Ecto neural progenitor cell (in vitro differentiated cells): ENCODE data around the gene SBF2.
"Not testable (repeated sequence)": the region's sequence is repeated elsewhere in the genome, so short reads cannot be mapped to it uniquely, and the experiment has no call there.

Experiments
- DNase-seq: peaks from one replicate; pipeline ENCODE4 v3.0.0-alpha.2; 2018; ENCODE audit warnings: low spot score

SBF2 gene

DNA sequence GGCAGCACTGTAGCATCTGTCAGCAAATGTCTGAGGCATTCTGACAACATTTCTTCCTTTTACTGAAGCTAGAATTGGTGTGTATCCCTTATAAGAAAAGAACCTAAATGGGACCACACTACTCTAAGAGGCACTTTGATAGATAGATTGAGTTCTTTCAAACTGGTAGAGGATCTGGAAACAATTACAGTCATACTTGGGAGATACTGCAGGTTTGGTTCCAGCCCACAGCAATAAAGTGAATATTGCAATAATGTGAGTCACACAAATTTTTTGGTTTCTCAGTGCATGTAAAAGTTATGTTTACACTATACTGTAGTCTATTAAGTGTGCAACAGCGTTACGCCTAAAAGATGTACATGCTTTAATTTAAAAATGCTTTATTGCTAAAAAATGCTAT is 96.9 kb downstream of the SBF2 start:
- DNase-seq = no peak

DNA sequence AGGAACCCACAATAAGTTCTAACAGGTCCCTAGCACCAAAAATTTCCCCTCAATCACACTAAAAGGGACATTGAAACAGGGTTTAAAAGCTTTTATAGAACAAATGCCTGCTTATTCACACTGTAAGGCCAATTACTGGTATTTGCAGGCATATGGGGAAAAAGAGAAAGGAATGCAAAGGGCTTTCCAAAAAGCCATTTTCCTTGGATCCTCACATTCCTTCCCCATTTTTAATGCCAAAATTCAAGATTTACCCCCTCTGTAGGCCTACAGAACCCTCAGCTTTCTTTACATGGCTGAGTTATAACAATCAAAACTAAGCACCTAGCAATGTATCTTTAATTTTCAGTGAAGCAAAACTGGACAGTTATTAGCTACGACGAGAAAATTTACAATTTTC is 102.0 kb downstream of the SBF2 start:
- DNase-seq = no peak

DNA sequence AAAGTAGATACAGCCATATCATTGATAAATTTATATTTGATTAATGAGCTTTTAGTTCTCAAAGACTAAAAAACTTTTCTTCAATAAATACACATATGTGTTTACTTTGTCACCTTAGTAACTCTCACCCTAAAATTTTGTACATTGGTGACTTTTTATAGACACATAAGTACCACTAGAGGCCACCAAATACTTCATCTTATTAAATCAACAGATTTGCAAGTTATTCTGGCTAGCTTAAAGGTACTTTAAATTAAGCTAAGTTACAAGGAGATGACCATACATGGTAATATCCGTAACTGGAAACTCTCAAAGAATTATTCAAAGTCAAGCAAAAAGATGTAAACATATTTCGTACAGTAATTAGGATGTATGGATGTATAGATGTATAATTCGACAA is 112.2 kb downstream of the SBF2 start:
- no peak for DNase-seq

DNA sequence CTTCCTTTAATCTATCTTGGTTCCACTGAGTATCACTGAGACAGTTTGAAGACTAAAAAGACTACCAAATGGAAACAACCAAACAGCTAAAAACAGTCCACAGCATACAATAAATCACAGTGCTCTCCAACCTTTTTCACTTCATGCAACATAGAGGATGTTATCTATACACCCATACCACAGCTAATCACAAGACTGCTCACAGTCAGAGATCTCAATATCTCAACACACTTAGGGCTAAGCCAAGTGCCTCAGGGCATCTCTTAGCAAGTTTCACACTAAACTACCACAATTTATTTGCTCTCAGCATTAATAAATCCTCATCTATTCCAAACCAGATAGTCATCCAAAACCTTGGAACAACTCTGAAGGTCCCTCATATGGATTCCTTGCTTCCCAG is 129.4 kb downstream of the SBF2 start:
- no peak for DNase-seq

DNA sequence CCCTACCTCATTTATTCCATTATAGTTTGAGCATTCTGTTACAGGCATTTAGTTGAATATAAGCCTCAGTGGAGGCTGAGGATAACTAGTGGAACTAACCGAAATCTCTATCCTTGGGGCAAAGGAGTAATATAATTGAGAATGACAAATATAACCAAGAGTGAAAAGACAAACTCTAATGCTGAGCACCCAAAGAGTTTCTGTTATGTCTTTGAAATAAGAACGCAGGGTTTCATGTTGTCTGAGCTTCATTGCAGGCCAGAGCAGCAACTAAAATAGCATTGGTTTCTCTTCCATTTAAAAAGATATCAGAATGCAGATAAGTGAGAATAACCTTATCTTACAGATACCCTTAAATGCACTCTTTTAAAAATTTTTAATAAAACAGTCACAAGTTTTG is 131.8 kb downstream of the SBF2 start:
- no peak for DNase-seq

DNA sequence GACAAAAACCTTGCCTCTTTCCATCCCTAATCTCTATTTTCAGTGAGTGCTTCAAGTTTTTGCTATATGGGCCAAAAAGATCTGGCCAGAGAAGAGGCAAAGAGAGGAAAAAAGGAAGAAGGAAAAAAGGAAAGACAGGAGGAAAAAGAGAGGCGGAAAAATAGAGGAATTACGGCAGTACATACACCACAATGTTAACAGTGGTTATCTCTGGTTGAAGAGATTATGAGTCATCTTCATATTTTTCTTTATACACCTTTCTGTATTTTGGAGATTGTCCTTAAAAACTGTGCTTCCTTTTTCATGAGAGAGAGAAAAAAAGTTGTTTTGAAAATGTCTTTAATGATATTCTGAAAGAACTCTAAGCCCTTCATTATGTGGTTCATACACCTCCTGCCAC is 133.7 kb downstream of the SBF2 start:
- no peak for DNase-seq

DNA sequence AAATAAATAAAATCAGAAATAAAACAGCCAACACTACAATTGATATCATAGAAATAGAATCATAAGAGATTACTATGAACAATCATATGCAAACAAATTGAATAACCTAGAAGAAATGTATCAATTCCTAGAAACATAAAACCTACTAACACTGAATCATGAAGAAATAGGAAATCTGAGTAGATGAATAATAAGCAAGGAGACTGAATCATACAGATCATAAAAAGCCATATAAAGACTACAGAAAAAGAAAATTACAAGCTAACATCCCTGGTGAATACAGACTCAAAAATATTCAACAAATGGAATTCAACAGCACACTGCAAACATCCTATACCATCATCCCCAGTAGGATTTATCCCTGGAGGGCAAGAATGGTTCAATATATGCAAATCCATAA is 135.6 kb downstream of the SBF2 start:
- no peak for DNase-seq

DNA sequence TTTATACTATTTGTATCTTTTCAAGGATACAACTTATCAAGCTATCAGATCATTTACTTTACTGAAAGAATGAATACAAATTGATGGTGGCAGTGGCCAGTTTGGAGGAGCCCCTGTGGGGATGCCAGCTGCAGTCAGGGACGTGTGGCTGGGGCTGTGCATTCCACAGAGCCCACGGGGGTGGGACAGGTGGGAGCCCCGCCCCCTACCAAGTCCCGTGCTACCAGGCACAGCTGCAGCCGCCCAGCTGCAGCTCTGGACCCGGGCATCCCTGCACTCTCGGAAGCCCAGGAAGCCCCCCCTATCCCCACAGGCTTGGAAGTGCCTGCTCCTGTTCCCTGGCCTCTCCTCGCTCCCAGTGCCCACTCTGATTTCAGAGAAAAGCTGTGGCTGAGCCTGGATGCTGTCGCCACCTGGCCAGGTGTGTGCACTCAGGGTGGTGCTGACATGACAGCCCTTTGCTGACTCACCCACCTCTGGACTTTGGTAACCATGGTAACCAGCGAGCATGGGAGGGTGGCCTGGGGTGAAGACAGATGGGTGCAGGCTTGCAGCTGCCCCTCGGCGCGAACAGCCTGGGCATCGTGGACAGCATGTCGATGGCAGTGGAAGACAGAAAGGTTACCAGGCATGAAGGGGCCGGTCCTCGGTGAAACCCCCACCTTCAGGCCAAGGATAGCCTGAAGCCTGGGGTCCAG is 138.1 kb downstream of the SBF2 start:
- DNase-seq = no peak

DNA sequence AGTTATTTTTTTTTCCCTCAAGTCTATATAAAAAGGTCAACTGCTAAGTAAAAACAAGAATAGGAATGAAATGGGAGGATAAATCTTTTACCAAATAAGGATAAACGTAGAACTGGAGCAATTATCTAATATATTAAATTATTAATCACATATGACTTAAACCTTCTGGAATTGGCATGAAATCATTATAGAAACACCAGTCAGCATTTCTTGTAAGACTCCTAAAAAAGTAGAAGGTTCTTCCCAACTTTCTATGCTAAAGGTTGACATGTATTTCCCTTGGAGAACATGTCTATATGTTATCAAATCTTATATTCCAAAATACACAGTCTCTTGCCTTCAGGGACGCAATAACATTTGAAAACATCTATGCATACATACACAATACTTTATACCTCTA is 143.2 kb downstream of the SBF2 start:
- no peak for DNase-seq

DNA sequence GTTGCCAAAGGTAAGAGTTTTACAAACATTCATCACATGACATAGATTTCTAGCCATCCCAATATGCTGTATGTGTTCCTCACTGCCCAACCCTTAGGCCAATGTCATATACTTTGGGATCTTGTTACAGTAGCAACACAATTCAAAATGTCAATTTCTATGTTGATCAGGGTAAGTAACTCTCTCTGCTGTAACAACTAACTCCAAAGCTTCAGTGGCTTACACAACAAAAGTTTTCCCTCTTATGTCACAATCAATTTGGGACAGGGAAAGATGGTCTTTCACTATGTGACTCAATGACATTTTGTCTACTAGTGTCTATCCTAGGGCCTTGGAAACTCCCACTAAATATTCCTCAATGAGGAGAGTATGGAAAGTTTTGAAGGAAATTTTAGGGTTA is 144.5 kb downstream of the SBF2 start:
- DNase-seq = no peak

DNA sequence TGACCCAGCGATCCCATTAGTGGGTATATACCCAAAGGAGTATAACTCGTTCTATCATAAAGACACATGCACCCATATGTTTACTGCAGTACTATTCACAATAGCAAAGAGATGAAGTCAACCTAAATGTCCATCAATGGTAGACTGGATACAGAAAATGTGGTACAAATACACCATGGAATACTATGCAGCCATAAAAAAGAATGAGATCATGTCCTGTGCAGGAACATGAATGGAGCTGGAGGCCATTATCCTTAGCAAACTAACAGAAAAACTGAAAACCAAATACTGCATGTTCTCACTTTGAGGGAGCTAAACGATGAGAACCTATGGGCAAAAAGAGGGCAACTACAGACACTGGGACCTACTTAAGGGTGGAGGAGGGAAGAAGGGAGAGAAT is 146.8 kb downstream of the SBF2 start:
- no peak for DNase-seq

DNA sequence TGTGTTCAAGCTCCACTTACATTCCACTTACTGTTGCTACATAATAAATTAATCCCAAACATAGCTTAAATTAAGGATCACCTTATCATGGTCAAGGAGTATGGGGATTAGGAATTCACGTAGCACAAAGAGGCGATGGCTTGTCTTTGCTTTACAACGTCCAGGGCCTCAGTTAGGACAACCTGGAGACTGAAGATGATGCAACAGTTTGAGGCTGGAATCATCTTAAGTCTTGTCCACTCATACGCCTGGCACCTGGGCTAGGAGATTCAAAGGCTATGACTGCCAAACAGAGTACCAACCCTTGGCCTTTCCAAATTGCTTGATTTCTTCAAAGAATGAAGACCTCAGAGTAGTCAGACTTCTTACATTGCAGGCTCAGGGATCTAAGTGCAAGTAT is 149.1 kb downstream of the SBF2 start:
- DNase-seq = no peak

DNA sequence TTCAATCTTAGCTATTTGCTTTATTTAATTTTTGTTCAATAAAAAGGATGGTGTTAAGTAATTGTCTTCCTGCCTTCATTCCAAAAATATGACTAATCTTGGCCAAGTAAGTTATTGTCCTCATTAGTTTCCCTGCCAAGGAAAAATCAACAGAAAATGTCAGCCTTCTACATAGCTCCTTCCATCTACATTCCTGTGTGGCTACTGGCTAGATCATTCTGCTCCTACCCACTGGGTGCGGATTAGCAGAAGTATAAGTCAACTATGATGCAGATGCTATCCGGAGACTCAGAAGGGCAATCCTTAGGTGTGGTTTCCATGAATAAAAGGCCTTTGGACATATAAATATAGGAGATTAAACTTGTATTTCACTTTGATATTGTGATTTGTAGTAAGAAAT is 154.4 kb downstream of the SBF2 start:
- DNase-seq = no peak

DNA sequence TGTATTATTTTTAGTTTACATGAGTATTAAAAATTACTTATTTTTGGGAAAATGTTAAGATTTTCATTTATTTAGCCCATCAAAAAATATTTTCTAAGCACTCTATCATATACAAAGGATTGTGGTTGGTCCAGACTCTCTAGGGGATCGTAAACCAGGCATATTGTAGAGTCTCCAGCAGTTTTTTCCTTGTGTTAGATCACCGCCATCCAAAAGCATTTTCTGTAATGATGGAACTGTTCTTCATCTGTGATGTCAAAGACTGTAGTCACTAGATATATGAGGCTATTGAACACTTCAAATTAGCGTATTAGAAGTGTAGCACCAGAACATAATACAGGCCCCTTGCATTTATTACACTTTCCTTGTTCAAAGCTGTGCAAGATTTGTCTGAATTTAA is 154.9 kb downstream of the SBF2 start:
- DNase-seq = no peak

DNA sequence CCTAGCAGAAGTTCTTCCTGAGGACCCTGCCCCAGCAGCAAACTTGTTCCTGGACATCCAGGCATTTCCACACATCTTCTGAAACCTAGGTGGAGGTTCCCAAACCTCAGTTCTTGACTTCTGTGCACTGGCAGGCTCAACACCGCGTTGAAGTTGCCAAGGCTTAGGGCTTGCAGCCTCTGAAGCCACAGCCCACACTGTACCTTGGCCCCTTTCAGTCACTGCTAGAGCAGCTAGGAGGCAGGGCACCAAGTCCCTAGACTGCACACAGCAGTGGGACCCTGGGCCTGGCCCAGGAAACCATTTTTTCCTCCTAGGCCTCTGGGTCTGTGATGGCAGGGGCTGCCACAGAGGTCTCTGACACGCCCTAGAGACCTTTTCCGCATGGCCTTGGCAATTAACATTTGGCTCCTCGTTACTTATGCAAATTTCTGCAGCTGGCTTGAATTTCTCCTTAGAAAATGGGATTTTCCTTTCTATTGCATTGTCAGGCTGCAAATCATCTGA is 159.0 kb downstream of the SBF2 start:
- DNase-seq = no peak

DNA sequence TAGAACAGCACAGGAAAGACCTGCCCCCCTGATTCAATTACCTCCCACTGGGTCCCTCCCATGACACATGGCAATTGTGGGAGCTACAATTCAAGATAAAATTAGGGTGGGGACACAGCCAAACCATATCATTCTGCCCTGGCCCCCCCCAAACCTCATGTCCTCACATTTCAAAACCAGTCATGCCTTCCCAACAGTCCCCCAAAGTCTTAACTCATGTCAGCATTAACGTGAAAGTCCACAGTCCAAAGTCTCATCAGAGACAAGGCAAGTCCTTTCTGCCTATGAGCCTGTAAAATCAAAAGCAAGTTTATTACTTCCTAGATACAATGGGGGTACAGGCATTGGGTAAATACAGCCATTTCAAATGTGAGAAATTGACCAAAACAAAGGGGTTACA is 159.8 kb downstream of the SBF2 start:
- not testable (repeated sequence) for DNase-seq

DNA sequence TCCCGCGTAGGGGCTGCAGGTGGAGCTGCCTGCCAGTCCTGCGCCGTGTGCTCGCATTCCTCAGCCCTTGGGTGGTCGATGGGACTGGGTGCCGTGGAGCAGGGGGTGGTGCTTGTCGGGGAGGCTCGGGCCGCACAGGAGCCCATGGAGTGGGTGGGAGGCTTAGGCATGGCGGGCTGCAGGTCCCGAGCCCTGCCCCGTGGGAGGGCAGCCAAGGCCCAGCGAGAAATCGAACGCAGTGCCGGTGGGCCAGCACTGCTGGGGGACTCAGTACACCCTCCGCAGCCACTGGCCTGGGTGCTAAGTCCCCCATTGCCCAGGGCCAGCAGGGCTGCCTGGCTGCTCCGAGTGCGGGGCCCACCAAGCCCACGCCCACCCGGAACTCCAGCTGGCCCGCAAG is 160.8 kb downstream of the SBF2 start:
- DNase-seq = not testable (repeated sequence)

DNA sequence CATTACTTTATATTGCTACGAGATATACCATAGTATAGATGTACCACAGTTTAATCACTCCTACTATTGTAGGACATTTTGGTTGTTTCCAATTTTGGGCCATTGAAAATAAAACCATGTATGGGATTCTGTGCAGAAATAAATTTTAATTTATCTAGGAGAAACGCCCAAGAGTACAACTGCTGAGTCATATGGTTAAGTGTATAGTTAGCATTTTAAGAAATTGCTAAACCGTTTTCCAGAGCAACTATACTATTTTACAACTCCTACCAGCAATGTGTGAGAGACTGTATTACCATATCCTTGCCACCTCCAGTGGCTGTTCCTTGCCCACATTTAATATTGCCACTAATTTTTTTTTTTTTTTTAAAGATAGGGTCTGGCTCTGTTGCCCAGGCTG is 163.1 kb downstream of the SBF2 start:
- no peak for DNase-seq

DNA sequence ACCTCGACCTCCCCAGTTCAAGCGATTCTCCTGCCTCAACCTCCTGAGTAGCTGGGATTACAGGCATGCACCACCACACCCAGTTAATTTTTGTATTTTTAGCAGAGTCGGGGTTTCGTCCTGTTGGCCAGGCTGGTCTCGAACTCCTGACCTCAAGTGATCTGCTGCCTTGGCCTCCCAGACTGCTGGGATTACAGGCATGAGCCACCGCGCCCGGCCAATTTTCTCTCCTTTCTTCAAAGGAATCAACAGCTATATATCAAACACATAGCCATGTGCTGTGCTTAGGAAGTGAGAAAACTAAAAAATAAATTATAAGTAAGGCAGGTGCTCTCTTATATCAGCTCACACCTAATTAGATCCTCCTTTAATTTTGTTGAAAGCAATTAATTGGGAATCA is 164.8 kb downstream of the SBF2 start:
- DNase-seq = not testable (repeated sequence)

DNA sequence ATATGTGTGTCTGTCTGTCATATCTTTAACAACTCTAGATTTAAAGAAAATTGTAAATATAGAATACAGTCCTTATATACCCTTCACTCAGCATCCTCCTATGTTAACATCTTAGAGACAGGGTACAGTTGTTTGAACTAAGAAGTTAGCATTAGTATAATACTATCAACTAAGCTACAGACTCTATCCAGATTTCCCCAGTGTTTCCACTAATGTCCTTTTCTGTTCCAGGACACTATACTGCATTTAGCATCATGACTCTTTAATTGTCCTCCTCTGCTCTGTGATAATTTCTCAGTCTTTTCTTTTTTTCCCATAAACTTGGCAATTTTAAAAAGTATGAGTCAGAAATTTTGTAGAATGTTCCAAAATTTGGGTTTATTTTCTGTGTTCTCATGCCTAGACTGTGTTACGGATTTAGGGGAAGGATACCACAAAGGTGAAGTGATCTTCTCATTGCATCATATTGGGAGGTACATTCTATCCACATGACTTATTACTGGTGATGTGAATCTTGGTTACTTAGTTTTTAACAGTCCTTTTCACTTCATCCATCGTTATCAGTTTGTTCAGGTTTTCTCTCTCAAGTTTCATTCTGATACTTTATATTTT is 168.4 kb downstream of the SBF2 start:
- DNase-seq = no peak

DNA sequence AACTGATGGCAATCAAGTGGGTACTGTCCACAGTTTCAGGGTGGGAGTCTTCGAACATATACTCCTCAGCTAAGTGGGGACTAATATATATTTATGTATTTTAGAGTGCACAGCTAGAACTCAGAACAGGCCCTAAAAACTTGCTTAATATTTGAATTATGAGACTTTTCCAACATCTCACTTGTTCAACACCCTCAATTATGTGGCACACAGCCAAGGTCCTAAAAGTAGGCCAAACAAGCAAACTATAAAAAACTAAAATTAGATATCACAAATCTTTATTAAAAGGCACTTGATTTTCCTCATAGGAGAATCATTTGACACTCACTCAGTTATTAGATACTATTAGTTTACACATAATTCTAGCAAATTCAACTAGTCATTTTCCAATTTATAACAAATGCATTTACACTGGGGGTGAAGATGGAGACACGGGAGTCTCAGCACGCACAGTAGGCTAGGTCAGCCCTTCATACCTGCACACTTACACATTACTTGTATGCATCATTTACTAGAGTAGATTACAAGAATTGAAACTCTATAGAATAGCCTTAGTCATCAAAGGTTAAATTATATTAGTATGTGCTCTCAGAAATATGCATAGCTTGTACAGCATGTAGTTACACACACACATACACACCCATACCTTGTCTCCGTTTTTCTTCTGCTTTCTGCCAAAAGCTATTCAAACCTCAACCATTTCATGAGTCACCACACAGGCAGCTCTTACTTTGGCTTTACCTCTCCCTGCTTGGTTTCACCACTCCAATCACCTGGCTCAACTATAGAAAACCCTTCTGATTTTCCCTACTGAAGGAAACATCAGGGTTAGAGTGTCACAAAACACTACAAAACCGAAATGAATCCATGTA is 171.5 kb downstream of the SBF2 start:
- no peak for DNase-seq

DNA sequence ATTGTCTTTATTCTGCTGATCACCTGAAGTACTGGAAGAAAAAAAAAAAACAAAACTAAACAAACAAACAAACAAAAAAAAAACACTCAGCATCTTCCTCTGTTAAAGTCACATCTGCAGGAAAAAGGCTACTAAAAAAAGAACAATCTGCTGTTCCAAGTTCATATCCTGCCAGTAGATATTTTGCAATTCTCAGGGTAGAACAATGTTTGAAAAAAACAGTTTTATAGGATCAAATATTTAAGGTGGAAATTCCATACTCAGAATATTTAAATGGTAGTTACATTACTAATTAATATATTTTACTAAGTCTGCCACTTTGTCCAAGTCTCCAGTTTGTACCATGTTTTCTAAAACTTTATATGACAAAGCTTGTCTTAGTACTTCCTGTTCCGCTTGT is 175.2 kb downstream of the SBF2 start:
- no peak for DNase-seq

DNA sequence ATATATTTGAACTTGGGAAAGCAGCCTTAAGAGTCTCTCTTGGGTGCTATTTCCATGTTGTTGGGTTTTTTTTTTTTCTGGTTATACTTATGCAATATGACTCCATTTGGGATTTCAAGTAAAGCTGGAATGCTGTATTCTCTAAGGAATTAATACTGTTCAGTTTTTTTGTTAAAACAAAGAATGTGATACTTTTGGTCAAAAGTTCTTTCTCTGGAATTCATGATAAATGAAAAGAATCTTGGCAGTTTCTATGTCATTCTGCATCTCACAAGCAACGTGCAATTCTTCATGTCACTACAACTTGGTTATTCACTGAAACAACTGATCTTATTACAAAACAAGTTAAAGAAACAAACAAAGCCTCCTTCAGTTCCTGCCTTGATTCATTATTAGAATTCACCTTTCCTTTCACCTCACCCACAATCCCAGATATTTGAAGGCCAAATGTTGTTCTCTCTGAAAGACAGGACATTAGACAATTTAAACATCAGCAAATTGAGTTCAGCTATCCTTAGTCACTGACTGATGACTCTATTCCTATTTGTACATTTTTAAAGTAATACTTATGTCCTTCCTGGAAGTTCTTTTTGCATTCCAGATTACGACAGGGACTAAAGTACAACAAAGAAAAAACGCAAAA is 176.2 kb downstream of the SBF2 start:
- no peak for DNase-seq
